Adipocyte (in vitro differentiated cells): ENCODE data around the gene TWF2.
A peak's percentile ranks its signal among the peaks of the same experiment; 100 is the strongest.
"Not testable (repeated sequence)": the region's sequence is repeated elsewhere in the genome, so short reads cannot be mapped to it uniquely, and the experiment has no call there.

ENCODE experiments used
- DNase-seq: peaks from one replicate; pipeline ENCODE4 v3.0.0-alpha.2; 2015; ENCODE audit warnings: low read depth
- H3K27me3 ChIP-seq: replicated peaks from 2 replicates; pipeline ENCODE4 v1.7.0; 2013; ENCODE audit warnings: mild to moderate bottlenecking, low read length, moderate library complexity; ENCODE audit not compliant: control insufficient read depth, insufficient read depth
- H3K36me3 ChIP-seq: 2 replicates; pipeline ENCODE4 v1.7.0; 2013; ENCODE audit warnings: low read length, mild to moderate bottlenecking, moderate library complexity; ENCODE audit not compliant: control insufficient read depth, insufficient read depth, severe bottlenecking
- H3K4me1 ChIP-seq: 2 replicates; pipeline ENCODE4 v1.7.0; 2013; ENCODE audit warnings: mild to moderate bottlenecking, low read length, moderate library complexity; ENCODE audit not compliant: control insufficient read depth, insufficient read depth
- H3K4me3 ChIP-seq: 2 replicates; pipeline ENCODE4 v1.7.0; 2013; ENCODE audit warnings: mild to moderate bottlenecking, low read length, moderate library complexity
- H3K9ac ChIP-seq: 2 replicates; pipeline ENCODE4 v1.7.0; 2013; ENCODE audit warnings: mild to moderate bottlenecking, low read length, moderate library complexity
- H3K9me3 ChIP-seq: 2 replicates; pipeline ENCODE4 v1.7.0; 2013; ENCODE audit warnings: mild to moderate bottlenecking, low read length, moderate library complexity; ENCODE audit not compliant: control insufficient read depth

Gene TWF2

DNA sequence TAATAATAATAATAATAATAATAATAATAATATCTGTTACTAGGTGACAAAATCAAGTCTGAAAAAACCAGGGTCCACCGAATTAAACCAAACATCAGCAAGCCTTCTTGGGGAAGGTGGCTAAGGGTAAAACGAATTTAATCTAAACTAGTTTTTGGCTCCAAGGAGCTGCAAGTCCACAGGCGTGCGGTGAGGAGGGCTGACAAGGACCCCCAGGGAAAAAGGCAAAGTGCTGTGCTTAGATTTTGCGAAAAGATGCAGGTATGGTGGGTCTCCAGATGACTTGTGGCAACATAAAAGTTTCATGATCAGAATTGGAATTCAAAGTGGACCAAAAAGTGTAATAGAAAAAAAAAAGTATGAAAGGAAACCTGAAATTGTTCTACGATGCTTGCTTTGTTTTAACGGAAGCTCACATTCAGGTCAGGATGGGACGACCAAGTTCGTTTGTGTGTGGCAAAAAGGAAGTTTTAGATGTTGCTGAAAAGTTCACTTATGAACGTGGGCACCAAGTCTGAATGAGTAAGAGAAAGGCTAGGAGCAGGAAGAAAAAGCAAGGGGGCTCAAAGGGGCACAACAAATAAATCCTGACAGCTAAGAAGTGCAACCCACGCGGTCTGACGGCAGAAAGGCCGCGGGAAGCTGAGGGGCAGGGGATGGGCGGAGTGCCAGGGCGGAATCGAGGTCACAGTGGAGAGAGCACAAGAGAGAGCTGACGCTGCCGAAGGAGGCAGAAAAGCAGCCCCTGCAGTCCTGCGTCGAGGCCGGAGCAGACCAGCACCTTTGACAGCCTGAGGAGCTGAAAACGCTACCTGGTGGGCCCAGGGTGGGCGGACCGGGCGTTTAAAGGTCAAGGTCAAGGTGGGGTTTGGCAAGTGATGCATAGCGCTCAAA is 38.4 kb upstream of the TWF2 start:
- Histone ChIP-seq H3K4me3 (peak overlapping the region; percentile 98), H3K27me3 (no peaks in the 10 kb centered on the region), H3K36me3 (peaks cover 7% of the 10 kb centered on the region), H3K9me3 (no peaks in the 10 kb centered on the region), H3K4me1 (peaks cover 59% of the 10 kb centered on the region), H3K9ac (peak overlapping the region; percentile 100)
- peak; percentile 81 for DNase-seq

DNA sequence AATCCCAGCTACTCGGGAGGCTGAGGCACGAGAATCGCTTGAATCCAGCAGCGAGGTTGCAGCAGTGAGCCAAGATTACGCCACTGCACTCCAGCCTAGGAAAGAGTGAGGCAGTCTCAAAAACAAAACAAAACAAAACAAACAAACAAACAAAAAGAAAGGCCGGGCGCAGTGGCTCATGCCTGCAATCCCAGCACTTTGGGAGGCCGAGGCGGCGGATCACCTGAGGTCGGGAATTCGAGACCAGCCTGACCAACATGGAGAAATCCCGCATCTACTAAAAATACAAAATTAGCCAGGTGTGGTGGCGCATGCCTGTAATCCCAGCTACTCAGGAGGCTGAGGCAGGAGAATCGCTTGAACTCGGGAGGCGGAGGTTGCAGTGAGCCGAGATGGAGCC is 35.8 kb upstream of the TWF2 start:
- H3K27me3 ChIP-seq, H3K9me3 ChIP-seq, DNase-seq, H3K9ac ChIP-seq, H3K4me3 ChIP-seq: not testable (repeated sequence)
- Histone ChIP-seq H3K36me3 (peaks cover 16% of the 10 kb centered on the region), H3K4me1 (peaks cover 47% of the 10 kb centered on the region)

DNA sequence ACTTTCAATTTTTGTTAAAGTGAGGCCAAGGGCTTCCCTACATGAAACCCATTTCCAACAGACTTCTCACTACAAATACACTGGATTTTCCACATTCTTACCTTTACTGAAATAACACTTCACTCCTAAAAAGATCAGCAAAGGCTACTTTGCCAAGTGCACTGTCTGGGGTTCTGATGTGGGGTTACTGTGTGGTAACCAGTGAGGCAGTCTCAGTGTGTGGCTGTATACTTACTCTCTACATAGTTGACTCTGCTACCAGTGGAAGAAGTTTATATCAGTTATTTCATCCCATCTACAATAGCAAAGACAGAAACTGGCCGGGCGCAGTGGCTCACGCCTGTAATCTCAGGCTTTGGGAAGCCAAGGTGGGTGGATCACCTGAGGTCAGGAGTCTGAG is 33.9 kb upstream of the TWF2 start:
- Histone ChIP-seq H3K9me3 (no peaks in the 10 kb centered on the region), H3K4me3 (no peak overlapping the region), H3K9ac (no peak overlapping the region), H3K36me3 (peaks cover 36% of the 10 kb centered on the region), H3K4me1 (peaks cover 40% of the 10 kb centered on the region), H3K27me3 (no peaks in the 10 kb centered on the region)
- DNase-seq, result no peak

DNA sequence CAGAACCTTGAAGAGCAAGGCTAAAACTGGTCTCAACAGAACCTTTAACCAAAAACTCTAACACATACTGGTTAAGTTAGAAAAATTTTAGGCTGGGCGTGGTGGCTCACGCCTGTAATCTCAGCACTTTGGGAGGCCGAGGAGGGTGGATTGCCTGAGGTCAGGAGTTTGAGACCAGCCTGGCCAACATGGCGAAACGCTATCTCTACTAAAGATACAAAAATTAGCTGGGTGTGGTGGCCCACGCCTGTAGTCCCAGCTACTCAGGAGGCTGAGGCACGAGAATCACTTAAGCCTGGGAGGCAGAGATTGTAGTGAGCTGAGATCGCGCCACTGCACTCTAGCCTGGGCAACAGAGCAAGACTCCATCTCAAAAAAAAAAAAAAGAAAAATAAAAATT is 33.2 kb upstream of the TWF2 start:
- Histone ChIP-seq H3K36me3 (peaks cover 43% of the 10 kb centered on the region), H3K4me1 (peaks cover 40% of the 10 kb centered on the region)
- not testable (repeated sequence) for H3K27me3 ChIP-seq, H3K9ac ChIP-seq, H3K4me3 ChIP-seq, DNase-seq, H3K9me3 ChIP-seq

DNA sequence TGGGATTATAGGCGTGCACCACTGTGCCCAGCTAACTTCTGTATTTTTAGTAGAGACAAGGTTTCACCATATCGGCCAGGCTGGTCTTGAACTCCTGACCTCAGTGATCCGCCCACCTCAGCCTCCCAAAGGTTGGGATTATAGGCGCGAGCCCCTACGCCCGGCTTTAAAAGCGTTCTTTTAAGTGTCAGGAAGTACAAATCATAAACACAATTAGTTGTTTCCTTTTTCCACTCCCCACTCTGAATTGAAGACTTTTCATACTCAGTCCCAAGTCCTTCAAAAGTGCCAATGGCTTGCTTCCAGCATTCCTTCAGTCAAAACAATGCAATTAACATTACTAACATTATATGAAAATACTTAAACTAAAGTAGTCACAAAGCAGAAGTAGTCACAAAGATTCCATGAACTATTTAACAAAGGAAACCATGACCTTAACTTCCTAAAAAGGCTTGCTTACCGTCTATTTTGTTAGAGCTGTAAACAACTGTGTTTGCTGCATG is 31.3 kb upstream of the TWF2 start:
- Histone ChIP-seq H3K27me3 (no peaks in the 10 kb centered on the region), H3K36me3 (peaks cover 60% of the 10 kb centered on the region), H3K9ac (no peak overlapping the region), H3K4me3 (no peak overlapping the region), H3K4me1 (peaks cover 26% of the 10 kb centered on the region), H3K9me3 (no peaks in the 10 kb centered on the region)
- DNase-seq, result no peak

DNA sequence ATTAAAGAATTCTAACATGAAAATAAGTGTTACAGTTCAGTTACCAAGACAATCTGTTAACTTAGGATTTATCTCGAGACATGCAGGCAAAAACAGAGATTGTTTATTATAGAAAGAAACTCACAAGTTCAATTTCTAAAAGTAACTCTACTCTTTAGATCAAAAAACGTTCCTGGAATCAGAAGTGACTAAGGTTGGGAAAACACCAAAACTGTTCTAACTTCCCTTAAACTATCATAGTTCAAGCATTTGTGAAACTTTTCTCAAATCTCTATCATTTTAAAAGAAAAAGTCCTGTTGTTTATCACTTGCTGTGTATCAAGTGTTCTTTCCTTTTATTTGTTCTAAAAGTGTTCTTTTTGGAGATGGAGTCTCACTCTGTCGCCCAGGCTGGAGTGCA is 30.8 kb upstream of the TWF2 start:
- DNase-seq, result no peak
- peaks cover 22% of the 10 kb centered on the region for H3K4me1 ChIP-seq
- H3K4me3 ChIP-seq, result no peak overlapping the region
- no peak overlapping the region for H3K9ac ChIP-seq
- H3K36me3 ChIP-seq, result peaks cover 64% of the 10 kb centered on the region
- no peaks in the 10 kb centered on the region for H3K9me3 ChIP-seq
- H3K27me3 ChIP-seq, result no peaks in the 10 kb centered on the region

DNA sequence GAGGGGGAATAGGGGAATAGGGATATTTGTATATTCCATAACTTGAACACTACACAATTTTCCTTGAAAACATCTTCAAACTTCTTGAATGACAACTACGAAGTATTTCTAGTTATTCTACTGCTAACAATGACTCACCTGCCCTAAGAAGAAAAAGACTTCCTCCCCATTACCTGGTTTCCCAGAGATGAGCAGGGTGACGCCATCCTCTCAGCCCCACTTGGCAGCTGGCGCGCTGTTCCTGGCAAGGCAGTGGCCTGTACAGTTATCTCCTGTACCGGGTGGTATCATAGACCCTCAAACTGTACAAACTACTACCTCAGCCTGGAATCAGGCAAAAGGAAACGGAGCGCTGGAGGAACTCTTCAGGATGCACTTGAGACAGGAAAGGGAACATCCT is 29.1 kb upstream of the TWF2 start:
- no peaks in the 10 kb centered on the region for H3K27me3 ChIP-seq
- H3K36me3 ChIP-seq, result peaks cover 80% of the 10 kb centered on the region
- no peak overlapping the region for H3K4me3 ChIP-seq
- H3K9ac ChIP-seq, result no peak overlapping the region
- no peak for DNase-seq
- peaks cover 11% of the 10 kb centered on the region for H3K4me1 ChIP-seq
- no peaks in the 10 kb centered on the region for H3K9me3 ChIP-seq

DNA sequence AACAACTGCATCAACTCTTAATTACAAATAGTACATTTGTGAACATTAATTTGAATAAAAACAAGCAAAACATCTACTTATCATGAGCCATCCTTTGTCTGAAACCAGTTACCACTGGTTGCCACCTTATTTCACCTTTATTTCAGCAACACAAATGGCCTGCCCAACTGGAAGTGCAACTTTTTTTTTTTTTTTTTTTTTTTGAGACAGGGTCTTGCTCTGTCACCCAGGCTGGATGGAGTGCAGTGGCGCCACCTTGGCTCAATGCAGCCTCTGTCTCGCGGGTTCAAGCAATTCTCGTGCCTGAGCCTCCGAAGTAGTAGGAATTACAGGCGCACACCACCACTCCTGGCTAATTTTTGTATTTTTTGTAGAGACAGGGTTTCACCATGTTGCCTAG is 26.4 kb upstream of the TWF2 start:
- Histone ChIP-seq H3K27me3 (no peaks in the 10 kb centered on the region), H3K4me3 (no peak overlapping the region), H3K4me1 (peaks cover 7% of the 10 kb centered on the region), H3K9ac (no peak overlapping the region), H3K36me3 (peaks cover 97% of the 10 kb centered on the region), H3K9me3 (no peaks in the 10 kb centered on the region)
- no peak for DNase-seq

DNA sequence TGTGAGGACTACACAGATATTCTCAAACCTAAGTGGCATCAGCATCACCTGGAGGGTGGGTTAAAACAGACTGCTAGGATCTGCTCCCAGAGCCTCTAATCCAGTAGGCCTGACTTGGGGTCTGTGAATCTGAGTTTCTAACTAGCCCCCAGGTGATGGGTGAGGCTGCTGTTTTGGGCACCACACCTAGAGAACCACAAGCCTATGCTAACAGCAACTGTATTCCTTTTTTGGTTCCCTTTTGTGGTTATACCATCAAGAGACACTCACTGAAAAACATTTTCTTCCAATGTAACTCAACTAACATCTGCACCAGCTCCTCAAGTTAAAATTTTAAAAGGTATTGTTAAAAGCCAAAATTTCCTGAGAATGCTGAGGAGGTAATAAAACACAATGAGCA is 23.5 kb upstream of the TWF2 start:
- no peak overlapping the region for H3K4me3 ChIP-seq

DNA sequence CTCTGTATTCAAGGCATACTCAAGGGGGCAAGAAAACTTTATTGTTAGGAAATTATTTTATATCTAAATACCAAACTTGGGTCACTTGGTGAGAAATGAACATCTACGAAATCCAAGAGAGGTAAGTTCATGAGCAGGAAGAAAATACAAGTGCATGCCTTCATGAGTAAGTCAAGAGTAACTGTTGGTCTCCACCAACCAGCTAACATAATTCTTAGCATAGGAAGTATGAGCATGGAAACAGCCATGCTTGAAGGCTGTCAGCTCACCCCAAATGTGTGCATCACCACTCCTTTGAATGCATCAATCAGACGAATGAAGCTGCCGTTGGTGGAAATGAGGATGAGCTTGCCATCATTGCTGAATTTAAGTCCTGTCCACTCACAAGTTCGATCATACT is 20.5 kb upstream of the TWF2 start:
- Histone ChIP-seq H3K9ac (no peak overlapping the region), H3K27me3 (no peaks in the 10 kb centered on the region), H3K9me3 (no peaks in the 10 kb centered on the region), H3K4me1 (no peaks in the 10 kb centered on the region), H3K4me3 (no peak overlapping the region), H3K36me3 (peaks cover 98% of the 10 kb centered on the region)
- no peak for DNase-seq

More for the DNA sequence above, 23.5 kb upstream of the TWF2 start:
- Histone ChIP-seq H3K9me3 (no peaks in the 10 kb centered on the region), H3K4me1 (no peaks in the 10 kb centered on the region), H3K27me3 (no peaks in the 10 kb centered on the region), H3K9ac (no peak overlapping the region), H3K36me3 (peaks cover 97% of the 10 kb centered on the region)
- no peak for DNase-seq

DNA sequence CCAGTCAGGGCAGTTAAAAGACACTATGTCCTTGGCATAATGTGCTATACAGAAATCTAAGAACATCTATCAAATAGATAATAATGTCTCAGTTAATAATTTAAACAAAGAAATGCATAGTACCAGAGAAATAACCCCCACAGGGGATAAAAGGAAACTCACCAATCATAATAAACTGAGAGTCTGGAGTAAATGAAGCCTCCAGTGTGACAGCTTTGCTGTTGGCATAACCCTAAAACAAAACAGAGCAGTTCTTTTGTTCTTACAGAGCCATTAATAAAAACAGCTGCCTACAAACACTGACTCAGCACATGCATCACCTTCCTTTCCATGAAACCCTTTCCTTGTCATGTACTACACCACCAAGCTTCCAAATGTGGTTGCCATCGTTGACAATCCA is 20.1 kb upstream of the TWF2 start:
- H3K27me3 ChIP-seq, result no peaks in the 10 kb centered on the region
- no peak for DNase-seq
- H3K9me3 ChIP-seq, result no peaks in the 10 kb centered on the region
- no peaks in the 10 kb centered on the region for H3K4me1 ChIP-seq
- H3K4me3 ChIP-seq, result no peak overlapping the region
- peaks cover 98% of the 10 kb centered on the region for H3K36me3 ChIP-seq
- no peak overlapping the region for H3K9ac ChIP-seq
